GM12878 (cell line): ENCODE results near the gene AP2A2. TPM values are rescaled to one million over a fixed set of nuclear protein-coding genes. Genes with fewer than 3 reads are reported as not detected.

Experiments
- ATAC-seq: fragments of 200-7000 bp; cut with Tn5 transposase; 3 replicates; pipeline ENCODE4 v1.9.1; 2020; ENCODE audit warnings: mild to moderate bottlenecking, moderate library complexity
- BruUV-seq: library from RNA; stranded (reverse); fragments of 400-500 nt; replicated peaks from 2 replicates; lab custom pipeline; 2021; lab: Mats Ljungman, UMichigan
- CTCF ChIA-PET: fragments of 300-600 bp; sonication (Branson Sonifier 250); formaldehyde crosslinking; extraction: SDS; loops from one replicate; lab custom pipeline; 2021; ENCODE audit warnings: inconsistent platforms; lab: Yijun Ruan, JAX
- POLR2A ChIA-PET: fragments of 350-600 bp; formaldehyde crosslinking; extraction: SDS; loops from one replicate; lab custom pipeline; 2021; ENCODE audit warnings: inconsistent platforms; lab: Charles Lee
- RAD21 ChIA-PET: fragments of 300-600 bp; sonication (Branson Sonifier 250); formaldehyde crosslinking; loops from one replicate; lab custom pipeline; 2023; ENCODE audit warnings: antibody characterized with exemption; ENCODE audit not compliant: unreplicated experiment; lab: Charles Lee
- SMC1A ChIA-PET: fragments of 300-600 bp; sonication (Branson Sonifier 250); formaldehyde crosslinking; loops from one replicate; lab custom pipeline; 2023; ENCODE audit not compliant: unreplicated experiment, uncharacterized antibody; lab: Charles Lee
- DNase-seq: peaks from one replicate; pipeline ENCODE4 v3.0.0-alpha.2; 2011; ENCODE audit warnings: low read depth, low spot score
- FAIRE-seq: peaks from 3 replicates; lab custom pipeline; 2011; peaks lifted over from hg19 to GRCh38; lab: Jason Lieb, UNC
- H2AFZ ChIP-seq: 2 replicates; pipeline ENCODE4 v1.6.0; 2011; ENCODE audit warnings: low read depth, low read length, control low read depth; ENCODE audit not compliant: control insufficient read depth
- H3K27ac ChIP-seq: 2 replicates; pipeline ENCODE4 v1.5.1; 2011; ENCODE audit warnings: control low read depth; ENCODE audit not compliant: control insufficient read depth, insufficient read depth
- H3K27me3 ChIP-seq, 2 experiments: replicated peaks in 1 of 2; 2 replicates each; pipeline versions ENCODE4 v1.6.0 to v1.6.1; 2011; ENCODE audit warnings: low read length in 1 of 2; ENCODE audit not compliant: control insufficient read depth in 2 of 2, insufficient read depth in 2 of 2
- H3K36me3 ChIP-seq, 2 experiments: 2 replicates each; pipeline ENCODE4 v1.5.1; 2011; ENCODE audit warnings: low read length in 1 of 2; ENCODE audit not compliant: control insufficient read depth in 2 of 2, insufficient read depth in 2 of 2
- H3K4me1 ChIP-seq: 2 replicates; pipeline ENCODE4 v1.6.1; 2011; ENCODE audit warnings: mild to moderate bottlenecking, low read length, moderate library complexity, mixed read lengths; ENCODE audit not compliant: control insufficient read depth, insufficient read depth
- H3K4me2 ChIP-seq: 2 replicates; pipeline ENCODE4 v1.6.0; 2011; ENCODE audit warnings: control low read depth; ENCODE audit not compliant: control insufficient read depth, insufficient read depth
- H3K4me3 ChIP-seq: fragments of 200-600 bp; sonication (generic); 2 replicates; pipeline ENCODE4 v1.5.1; 2016
- H3K79me2 ChIP-seq: 2 replicates; pipeline ENCODE4 v1.6.0; 2011; ENCODE audit warnings: low read length; ENCODE audit not compliant: control insufficient read depth, insufficient read depth
- H3K9ac ChIP-seq: 2 replicates; pipeline ENCODE4 v1.8.0; 2011; ENCODE audit warnings: low read length, control low read depth, mixed read lengths; ENCODE audit not compliant: control insufficient read depth, insufficient read depth
- H3K9me3 ChIP-seq: replicated peaks from 3 replicates; pipeline ENCODE4 v1.5.1; 2011; ENCODE audit warnings: mild to moderate bottlenecking, low read length; ENCODE audit not compliant: control insufficient read depth, insufficient read depth
- H4K20me1 ChIP-seq: 2 replicates; pipeline ENCODE4 v1.6.0; 2011; ENCODE audit not compliant: control insufficient read depth, insufficient read depth
- IKZF1 ChIP-seq: fragments of 450-650 bp; conservative IDR thresholded peaks from 2 replicates; pipeline ENCODE4 v1.6.1; 2017; ENCODE audit warnings: antibody characterized with exemption, mild to moderate bottlenecking
- RELA ChIP-seq: fragments of 450-650 bp; IDR thresholded peaks from 2 replicates; pipeline ENCODE4 v1.8.0; 2014; ENCODE audit warnings: borderline replicate concordance; ENCODE audit not compliant: partially characterized antibody
- WRNIP1 ChIP-seq: IDR thresholded peaks from 2 replicates; pipeline ENCODE4 v1.6.1; 2011; ENCODE audit warnings: low read depth, low read length, improper control_type of control experiment, borderline replicate concordance
- WGBS: methylation state at CpG from one replicate; pipeline ENCODE4 v1.1.6; 2016; ENCODE audit warnings: low lambda C conversion rate; ENCODE audit not compliant: insufficient replicate concordance, insufficient coverage; ENCODE audit errors: missing lambda C conversion rate; 5-methylcytosine and 5-hydroxymethylcytosine counted together
- in situ Hi-C: fragments of 300-500 bp; cut with MboI; formaldehyde crosslinking; loops from 9 replicates; pipeline ENCODE4 v1.14.3; 2018; ENCODE audit warnings: mixed read lengths
- intact Hi-C: fragments of 100-400 bp; cut with micrococcal nuclease; formaldehyde crosslinking; loops from one replicate; pipeline ENCODE4 v1.14.2; 2022; ENCODE audit not compliant: unreplicated experiment
- polyA plus RNA-seq, 11 experiments: library from polyadenylated mRNA; depleted of rRNA in 4 of 11; unstranded in 6 of 11; stranded (reverse) in 5 of 11; fragments of >200 nt; fragmentation: Nextera tagmentation in 4 of 11; fragmentation: Illumina TruSeq in 1 of 11; extraction: Ambion mirVana in 4 of 11; extraction: Trizol in 1 of 11; gene quantifications; 1 replicate in 1 of 11; 2 replicates in 10 of 11; pipeline versions ENCODE4 v1.2.1 to v1.2.3, GENCODE V29; 2011 to 2016; ENCODE audit warnings: inconsistent platforms in 2 of 11, missing spikeins in 2 of 11, low read depth in 1 of 11
- total RNA-seq, 4 experiments: library from RNA; depleted of rRNA in 3 of 4; stranded (reverse); fragments of >200 nt in 3 of 4; fragmentation: Illumina TruSeq in 1 of 4; extraction: Trizol in 1 of 4; gene quantifications; 2 replicates each; pipeline versions ENCODE4 v1.2.1 to v1.2.3, GENCODE V29; 2013 to 2021

The AP2A2 gene
- total and polyA plus RNA-seq, 10 of the 15 experiments (the other 5 are each of a cell fraction or from before 2014, with no cell fraction given), result 0.58 to 48.8 (median 18.2) TPM

- DNase-seq (no peak), ATAC-seq (no peak), FAIRE-seq (no peak)
- BruUV-seq, result no TSS peak
- TF ChIP-seq RELA, result peak; percentile 0
- no peak for TF ChIP-seq IKZF1
- no peaks in the 10 kb centered on the region for H3K9me3 ChIP-seq
- no peaks in the 10 kb centered on the region for H3K79me2 ChIP-seq
- 28% methylated on average over 15 of the region's 15 CpGs for WGBS
- CTCF ChIA-PET, result interaction anchor here (0.9 to 1.8 kb wide), 6 partner anchors 10 to 207 kb away, joined by 3 to 23 read pairs (median 4); no protein-coding TSS in a partner anchor
- H3K4me3 ChIP-seq, result no peak overlapping the region
- no peaks in the 10 kb centered on the region for H3K27me3 ChIP-seq
- no peak overlapping the region for H3K4me2 ChIP-seq
- SMC1A ChIA-PET, result no interaction called here
- intact Hi-C loops (loop anchor here (1.0 to 5.0 kb wide), 2 partner anchors 124 to 203 kb away; partner anchors contain the start of gene AP2A2), in situ Hi-C loops (loop anchor here (10.0 kb wide), 1 partner anchor 207 kb away; the partner anchor contains the start of genes POLR2L and TSPAN4)
- RAD21 ChIA-PET, result interaction anchor here (0.9 kb wide), 1 partner anchor 203 kb away, joined by 3 read pairs; no protein-coding TSS in a partner anchor
- H2AFZ ChIP-seq, result no peak overlapping the region; the same call in 1 of the 2 replicates
- no peak overlapping the region for H3K9ac ChIP-seq
- no peak overlapping the region for H3K27ac ChIP-seq
- no peaks in the 10 kb centered on the region for H3K4me1 ChIP-seq
- no peaks in the 10 kb centered on the region for H3K36me3 ChIP-seq
- POLR2A ChIA-PET, result no interaction called here
- H4K20me1 ChIP-seq, result no peaks in the 10 kb centered on the region
Observed at GRCh38 chr11:1051356-1052132, 125.9 kb downstream of the AP2A2 start.

GRCh38 chr11:1052133-1053011 is 126.7 kb downstream of the AP2A2 start:
- H3K36me3 ChIP-seq, result no peaks in the 10 kb centered on the region
- H3K9ac ChIP-seq, result no peak overlapping the region
- intact Hi-C loops, result loop anchor here (5.0 kb wide), 1 partner anchor 125 kb away; the partner anchor contains the start of gene AP2A2
- 29% methylated on average over 23 of the region's 25 CpGs for WGBS
- TF ChIP-seq WRNIP1, result no peak
- no TSS peak for BruUV-seq
- ChIA-PET RAD21 (no interaction called here), CTCF (interaction anchor here (0.9 to 1.8 kb wide), 5 partner anchors 9 to 207 kb away, joined by 3 to 23 read pairs (median 4); no protein-coding TSS in a partner anchor), SMC1A (no interaction called here), POLR2A (no interaction called here)
- H3K4me3 ChIP-seq, result no peak overlapping the region
- ATAC-seq (no peak), FAIRE-seq (no peak), DNase-seq (no peak)
- H3K9me3 ChIP-seq, result no peaks in the 10 kb centered on the region
- H3K4me1 ChIP-seq, result no peaks in the 10 kb centered on the region
- H4K20me1 ChIP-seq, result no peaks in the 10 kb centered on the region
- no peaks in the 10 kb centered on the region for H3K27me3 ChIP-seq
- H3K27ac ChIP-seq, result no peak overlapping the region
- in situ Hi-C loops, result loop anchor here (10.0 kb wide), 1 partner anchor 208 kb away; the partner anchor contains the start of genes POLR2L and TSPAN4
- no peak overlapping the region for H2AFZ ChIP-seq
- no peak overlapping the region for H3K4me2 ChIP-seq
- no peaks in the 10 kb centered on the region for H3K79me2 ChIP-seq
